CD4-positive, alpha-beta T cell treated with Interleukin-4 for 4 hours (primary cell): ENCODE results near the gene GPRIN2.

Experiments used
- DNase-seq: peaks from one replicate; pipeline ENCODE4 v3.0.0-alpha.2; 2020

The GPRIN2 gene

GRCh38 chr10:46565591-46566332 lies 9.3 kb upstream of the GPRIN2 start:
- DNase-seq, result peak; percentile 29

GRCh38 chr10:46560952-46561351 lies 4.5 kb upstream of the GPRIN2 start:
- no peak for DNase-seq

- DNase-seq, result no peak
Measured at GRCh38 chr10:46560381-46560780, 3.9 kb upstream of the GPRIN2 start.

- no peak for DNase-seq
Measured at GRCh38 chr10:46559231-46559671, 2.8 kb upstream of the GPRIN2 start.

- no peak for DNase-seq
Measured at GRCh38 chr10:46558392-46559185, 2.1 kb upstream of the GPRIN2 start.

- no peak for DNase-seq
Measured at GRCh38 chr10:46558122-46558391, 1.6 kb upstream of the GPRIN2 start.

GRCh38 chr10:46557319-46558121 lies 1.1 kb upstream of the GPRIN2 start:
- DNase-seq, result no peak

- no peak for DNase-seq
Measured at GRCh38 chr10:46555713-46556514, 544 bp downstream of the GPRIN2 start.

GRCh38 chr10:46555366-46555712 lies 1.1 kb downstream of the GPRIN2 start:
- DNase-seq, result no peak

- DNase-seq, result no peak
Measured at GRCh38 chr10:46554166-46554781, 2.2 kb downstream of the GPRIN2 start.

GRCh38 chr10:46553238-46554049 lies 3.0 kb downstream of the GPRIN2 start:
- DNase-seq, result no peak

- DNase-seq, result no peak
Measured at GRCh38 chr10:46552526-46553237, 3.8 kb downstream of the GPRIN2 start.

GRCh38 chr10:46551701-46552525 lies 4.5 kb downstream of the GPRIN2 start:
- DNase-seq, result no peak

- DNase-seq, result no peak
Measured at GRCh38 chr10:46550795-46551700, 5.4 kb downstream of the GPRIN2 start.

GRCh38 chr10:46550076-46550790 lies 6.2 kb downstream of the GPRIN2 start:
- DNase-seq, result no peak

GRCh38 chr10:46549171-46550075 lies 7.0 kb downstream of the GPRIN2 start:
- DNase-seq, result no peak

- no peak for DNase-seq
Measured at GRCh38 chr10:46548498-46549090, 7.9 kb downstream of the GPRIN2 start.
